Esophagus muscularis mucosa (tissue), 3 donors: Measurements from ENCODE around the gene ZC3HAV1.

Experiments used
- CTCF ChIP-seq, 3 experiments: fragments of 200-600 bp in 2 of 3; fragments of 450-650 bp in 1 of 3; sonication (generic) in 2 of 3; IDR thresholded peaks; one replicate each; pipeline ENCODE4 v1.5.1; 2017 to 2019; ENCODE audit warnings: antibody characterized with exemption in 3 of 3, mild to moderate bottlenecking in 2 of 3, moderate library complexity in 1 of 3
- POLR2AphosphoS5 ChIP-seq, 2 donors: sonication (generic); formaldehyde crosslinking; IDR thresholded peaks; one replicate each; pipeline ENCODE4 v1.6.1; 2017; ENCODE audit warnings: antibody characterized with exemption in 2 of 2

- no peak for TF ChIP-seq CTCF (IDR thresholded peaks at IDR 0.05)
- TF ChIP-seq POLR2AphosphoS5 (IDR thresholded peaks at IDR 0.05) = no peak
These were observed 17.9 kb downstream of the ZC3HAV1 start for GRCh38 chr7:139091677-139091996.
